SH-SY5Y (cell line): ENCODE measurements around the gene ZBTB6.

ENCODE experiments used
- GATA2 ChIP-seq: IDR thresholded peaks from 2 replicates; pipeline ENCODE4 v1.6.1; 2011; ENCODE audit warnings: mild to moderate bottlenecking, low read depth, low read length
- GATA3 ChIP-seq: IDR thresholded peaks from 2 replicates; pipeline ENCODE4 v1.6.1; 2011; ENCODE audit warnings: low read depth, mild to moderate bottlenecking, low read length, moderate library complexity

The ZBTB6 gene, protein sequence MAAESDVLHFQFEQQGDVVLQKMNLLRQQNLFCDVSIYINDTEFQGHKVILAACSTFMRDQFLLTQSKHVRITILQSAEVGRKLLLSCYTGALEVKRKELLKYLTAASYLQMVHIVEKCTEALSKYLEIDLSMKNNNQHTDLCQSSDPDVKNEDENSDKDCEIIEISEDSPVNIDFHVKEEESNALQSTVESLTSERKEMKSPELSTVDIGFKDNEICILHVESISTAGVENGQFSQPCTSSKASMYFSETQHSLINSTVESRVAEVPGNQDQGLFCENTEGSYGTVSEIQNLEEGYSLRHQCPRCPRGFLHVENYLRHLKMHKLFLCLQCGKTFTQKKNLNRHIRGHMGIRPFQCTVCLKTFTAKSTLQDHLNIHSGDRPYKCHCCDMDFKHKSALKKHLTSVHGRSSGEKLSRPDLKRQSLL

DNA sequence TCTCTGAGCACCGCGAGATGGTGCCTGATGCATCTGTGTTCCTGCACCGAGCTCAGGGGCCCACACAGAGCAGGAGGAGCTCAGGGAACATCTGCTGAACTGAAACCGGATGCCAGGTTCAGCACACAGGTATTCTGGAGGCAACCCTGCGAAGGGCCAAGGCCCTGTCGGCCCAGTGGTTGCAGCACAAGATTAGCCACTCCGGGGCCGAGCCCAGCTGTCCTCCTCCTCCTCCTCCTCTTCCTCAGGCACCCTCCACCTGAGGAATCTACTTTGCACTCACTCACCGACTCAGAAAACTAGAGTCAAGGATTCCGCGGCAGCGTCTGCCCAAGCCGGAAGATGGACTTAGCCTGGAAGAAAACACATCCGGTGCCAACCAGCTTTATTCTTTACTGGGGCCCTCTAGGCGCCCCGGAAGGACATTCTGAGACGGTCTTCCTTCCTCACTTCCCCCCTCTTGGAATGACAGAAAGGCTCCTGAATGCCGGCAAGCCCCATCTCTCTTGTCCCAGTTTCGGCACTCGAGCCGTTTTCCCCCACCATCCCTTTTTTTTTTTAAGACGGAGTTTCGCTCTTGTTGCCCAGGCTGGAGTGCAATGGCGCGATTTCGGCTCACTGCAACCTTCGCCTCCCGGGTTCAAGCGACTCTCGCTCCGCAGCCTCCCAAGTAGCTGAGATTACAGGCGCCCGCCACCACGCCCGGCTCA lies at the start of gene ZBTB6:
ZBTB6 (minus strand) TSS at position 360 of the 710 bp plus-strand sequence. CDS start 1,251 bp downstream, outside the sequence.
- TF ChIP-seq GATA3 = no peak
- TF ChIP-seq GATA2 = no peak

DNA sequence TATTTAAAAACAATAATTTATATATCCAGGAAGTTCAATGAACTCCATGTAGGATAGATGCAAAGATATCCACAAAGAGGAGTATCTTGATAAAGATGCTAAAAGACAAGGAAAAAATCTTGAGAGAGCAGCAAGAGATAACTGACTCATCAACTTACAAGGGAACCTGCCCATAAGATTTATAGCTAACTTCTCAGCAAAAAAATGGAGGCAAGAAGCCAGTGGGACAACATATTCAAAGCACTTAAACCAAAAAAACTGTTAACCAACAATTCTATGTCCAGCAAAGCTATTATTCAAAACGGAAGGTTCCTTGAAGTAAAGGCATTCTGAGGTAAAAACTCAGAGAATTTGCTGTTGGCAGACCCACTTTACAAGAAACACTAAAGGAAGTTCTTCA lies 48.0 kb upstream of the ZBTB6 start:
- no peak for TF ChIP-seq GATA2
- TF ChIP-seq GATA3 = no peak

DNA sequence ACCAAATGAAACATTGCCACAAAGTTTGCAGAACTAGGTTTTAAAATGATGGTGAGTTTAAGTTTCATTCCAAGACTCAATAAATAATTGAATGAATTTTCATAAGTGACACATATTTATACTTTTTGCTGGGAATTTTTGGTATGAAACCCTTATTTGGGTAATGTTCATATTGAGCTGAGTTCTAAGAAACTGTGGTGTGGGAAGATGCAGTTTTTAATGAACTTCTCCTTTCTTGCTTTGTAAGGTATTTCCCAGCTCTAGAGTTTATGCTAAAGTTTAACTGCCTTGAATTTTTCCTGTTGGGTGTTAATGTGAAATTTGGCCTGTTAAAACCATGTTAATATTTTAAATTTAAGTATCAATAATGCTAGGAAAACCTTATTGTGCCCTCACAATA lies 42.8 kb upstream of the ZBTB6 start:
- TF ChIP-seq GATA3 = no peak
- TF ChIP-seq GATA2 = no peak

DNA sequence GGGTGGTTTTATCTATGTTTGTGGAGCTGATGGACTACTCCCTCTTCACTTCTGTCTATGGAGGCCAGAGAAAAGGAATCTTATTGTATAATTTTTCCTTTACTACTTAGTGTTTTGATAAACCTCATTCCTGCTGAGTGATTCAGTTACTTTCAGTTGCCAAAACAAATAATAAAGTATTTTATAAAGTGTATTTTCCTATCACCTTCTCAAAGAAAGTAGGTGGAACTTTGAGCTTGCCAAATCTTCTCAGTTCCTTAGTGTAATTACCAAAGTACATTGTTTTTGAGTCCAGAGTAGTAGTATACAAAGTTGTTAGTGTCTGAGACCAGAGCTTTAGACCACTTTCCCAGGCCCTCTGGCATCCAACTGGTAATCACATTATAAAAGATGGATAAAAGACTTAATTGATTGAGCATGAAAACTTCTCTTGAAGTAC lies 41.1 kb upstream of the ZBTB6 start:
- TF ChIP-seq GATA3 (no peak), GATA2 (no peak)

DNA sequence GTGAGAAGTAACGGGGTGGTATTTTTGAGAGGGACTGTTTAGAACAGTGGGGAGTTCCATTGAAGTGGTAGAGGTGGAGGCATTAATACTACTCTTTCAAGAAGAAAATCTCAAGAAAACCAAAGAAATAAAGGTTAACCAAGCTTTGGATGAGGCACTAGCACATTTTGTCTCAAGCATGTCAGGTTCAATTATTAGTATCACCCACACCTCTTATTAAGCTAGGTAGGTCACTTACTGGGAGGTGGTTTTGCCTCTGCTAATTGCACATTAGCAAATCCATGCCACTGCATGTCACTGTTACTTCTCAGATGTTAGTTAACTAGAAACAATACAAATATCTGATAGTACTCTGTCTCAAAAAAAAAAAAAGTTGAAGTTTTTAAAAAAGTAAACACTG lies 37.9 kb upstream of the ZBTB6 start:
- TF ChIP-seq GATA2 = no peak
- TF ChIP-seq GATA3 = no peak

DNA sequence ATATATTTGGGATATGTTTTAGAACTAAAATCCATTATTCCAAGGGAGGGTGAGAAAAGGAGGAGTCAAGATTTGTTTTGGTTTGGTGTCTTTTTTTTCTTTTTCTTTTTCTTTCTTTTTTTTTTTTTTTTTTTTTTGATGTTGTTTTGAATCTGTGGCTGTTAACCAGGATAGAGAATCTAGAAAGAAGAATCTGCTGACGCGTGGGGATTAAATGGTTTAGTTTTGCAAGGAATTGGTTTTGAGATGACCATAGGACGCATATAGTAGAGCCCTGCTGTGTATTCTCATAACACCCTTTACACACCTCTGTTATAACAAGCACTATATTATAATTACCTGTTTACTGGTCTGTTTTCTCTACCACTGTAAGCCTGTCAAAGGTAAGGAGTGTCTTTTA lies 37.1 kb upstream of the ZBTB6 start:
- TF ChIP-seq GATA3 = no peak
- no peak for TF ChIP-seq GATA2

DNA sequence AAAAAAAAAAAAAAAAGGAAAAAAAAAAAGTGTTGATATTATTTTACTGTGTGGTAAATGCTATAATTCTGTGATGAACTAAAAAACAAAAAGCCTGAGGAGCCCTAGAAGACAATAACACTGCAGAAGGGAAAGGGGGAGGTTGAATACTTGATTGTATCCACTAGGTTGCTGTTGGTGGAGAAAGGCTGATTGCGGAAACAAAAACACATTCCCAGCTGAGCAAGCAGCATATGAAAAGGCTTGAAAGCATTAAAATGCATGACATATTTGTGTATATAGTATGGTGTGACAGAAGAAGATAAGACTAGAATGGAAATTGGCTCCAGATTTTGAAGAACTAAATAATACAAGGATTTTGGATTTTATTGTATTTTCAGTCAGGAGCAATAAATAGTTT lies 36.6 kb upstream of the ZBTB6 start:
- TF ChIP-seq GATA3 (no peak), GATA2 (no peak)

DNA sequence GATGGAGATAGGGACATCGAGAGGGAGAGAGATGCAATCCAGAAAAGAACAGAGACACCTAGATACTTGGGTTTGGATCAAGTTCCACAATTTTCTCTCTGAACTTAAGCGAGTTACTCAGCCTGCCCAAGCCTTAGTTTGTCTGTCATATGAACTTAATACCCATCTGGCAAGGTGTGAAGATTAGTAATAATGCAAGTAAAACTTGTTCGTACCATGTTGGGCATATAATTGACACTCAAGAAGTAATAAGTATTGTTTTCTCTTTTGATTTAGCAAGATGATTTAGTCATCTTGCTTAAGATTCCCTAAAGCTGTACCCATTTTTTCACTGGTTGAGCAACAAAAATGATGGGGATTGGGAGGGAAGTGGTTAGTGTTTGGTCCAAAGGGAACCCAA lies 35.2 kb upstream of the ZBTB6 start:
- no peak for TF ChIP-seq GATA3
- no peak for TF ChIP-seq GATA2

DNA sequence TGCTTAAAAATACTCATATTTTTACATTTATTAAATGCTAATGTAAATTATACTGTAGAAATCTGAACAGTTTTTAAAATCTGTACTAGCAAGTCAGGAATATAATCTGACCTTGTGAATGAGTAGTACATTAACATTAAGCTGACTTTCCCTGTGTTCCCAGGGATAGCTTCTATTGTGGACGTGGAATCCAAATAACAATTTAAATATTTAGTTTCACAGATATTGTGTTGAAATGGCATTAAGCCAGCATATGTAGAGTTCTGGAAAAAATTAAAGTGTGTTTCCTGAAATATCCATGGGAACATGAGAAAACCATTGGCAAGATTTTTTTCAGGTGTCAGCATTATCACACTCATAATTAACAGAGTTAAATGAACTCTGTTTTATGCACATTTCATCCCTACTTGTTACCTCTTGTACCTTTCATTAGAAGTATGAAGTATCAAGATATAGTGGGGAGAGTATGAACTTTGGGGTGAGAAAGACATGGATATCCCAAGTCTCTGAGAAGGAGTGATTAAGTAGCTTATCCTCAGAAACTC lies 33.4 kb upstream of the ZBTB6 start:
- no peak for TF ChIP-seq GATA3
- TF ChIP-seq GATA2 = no peak

DNA sequence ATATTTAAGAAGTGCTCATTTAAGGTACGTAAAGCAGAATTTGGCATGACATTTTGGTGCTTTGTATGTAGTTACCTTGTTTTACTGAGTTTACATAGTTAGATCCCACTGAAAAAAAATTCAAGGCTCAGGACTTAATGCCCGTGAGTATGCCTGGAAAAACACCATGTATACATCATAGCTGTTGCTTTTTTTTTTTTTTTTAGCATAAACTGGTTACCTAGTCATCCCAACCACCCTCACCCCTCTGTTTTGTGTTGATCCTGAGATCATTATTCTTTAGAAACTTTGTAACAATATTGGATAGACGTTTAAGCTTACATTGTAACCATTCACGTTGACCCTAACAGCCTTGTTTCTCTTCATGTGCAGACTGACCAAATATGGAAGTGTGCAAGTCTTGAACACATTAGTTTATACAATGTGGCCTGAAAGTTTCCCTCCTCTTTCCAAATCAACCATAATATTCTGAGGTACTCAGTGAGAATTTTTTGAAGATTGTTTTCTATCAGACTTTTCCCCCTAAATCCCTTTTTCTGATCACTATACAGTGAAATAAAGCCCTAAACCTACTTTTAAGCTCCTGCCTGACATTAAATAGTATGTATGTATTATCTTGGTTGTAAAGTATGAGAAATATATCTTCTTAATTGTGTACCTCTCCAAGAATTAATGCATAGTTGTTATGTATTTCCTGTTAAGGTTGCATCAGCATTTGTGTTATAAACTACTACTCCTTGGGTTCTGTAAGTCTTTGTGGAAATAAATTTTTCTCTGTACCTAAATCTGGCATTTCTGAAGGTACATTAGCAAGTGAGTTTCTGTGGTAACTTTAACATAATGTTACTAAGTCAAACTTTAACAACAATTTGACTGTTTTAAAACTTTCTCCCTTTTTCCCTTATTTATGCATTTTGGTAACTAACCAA lies 32.1 kb upstream of the ZBTB6 start:
- TF ChIP-seq GATA2 (no peak), GATA3 (no peak)

DNA sequence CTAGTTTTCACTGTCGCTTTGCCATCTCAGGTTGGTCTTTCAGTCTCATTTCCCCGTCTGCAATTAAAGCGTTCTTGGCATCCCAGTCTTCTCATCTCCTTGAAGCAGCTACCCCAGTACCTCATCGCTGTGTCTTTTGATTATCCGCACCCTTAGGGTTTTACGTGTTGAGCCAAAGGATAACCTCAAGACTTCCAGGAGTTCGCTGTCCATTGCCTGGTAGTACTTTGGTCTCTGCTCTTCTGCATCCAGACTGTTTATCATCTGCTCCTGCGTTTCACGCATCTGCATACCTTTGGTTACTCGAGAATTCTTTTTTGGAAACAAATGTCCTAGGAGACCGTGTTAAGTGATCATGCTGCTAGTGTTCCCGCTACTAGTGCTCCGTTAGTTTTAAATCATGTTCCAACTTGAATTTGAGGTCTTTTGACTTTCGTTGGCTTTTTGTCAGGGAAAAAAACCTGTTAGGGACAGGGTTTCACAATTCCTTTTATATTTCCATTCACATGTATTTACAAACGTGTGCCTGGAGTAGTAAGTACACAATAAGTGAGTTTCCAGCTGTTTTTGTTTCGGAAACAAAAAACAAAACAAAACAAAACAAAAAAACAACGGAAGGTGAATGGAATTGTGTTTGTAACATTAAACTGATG lies 28.6 kb upstream of the ZBTB6 start:
- no peak for TF ChIP-seq GATA2
- TF ChIP-seq GATA3 = no peak

DNA sequence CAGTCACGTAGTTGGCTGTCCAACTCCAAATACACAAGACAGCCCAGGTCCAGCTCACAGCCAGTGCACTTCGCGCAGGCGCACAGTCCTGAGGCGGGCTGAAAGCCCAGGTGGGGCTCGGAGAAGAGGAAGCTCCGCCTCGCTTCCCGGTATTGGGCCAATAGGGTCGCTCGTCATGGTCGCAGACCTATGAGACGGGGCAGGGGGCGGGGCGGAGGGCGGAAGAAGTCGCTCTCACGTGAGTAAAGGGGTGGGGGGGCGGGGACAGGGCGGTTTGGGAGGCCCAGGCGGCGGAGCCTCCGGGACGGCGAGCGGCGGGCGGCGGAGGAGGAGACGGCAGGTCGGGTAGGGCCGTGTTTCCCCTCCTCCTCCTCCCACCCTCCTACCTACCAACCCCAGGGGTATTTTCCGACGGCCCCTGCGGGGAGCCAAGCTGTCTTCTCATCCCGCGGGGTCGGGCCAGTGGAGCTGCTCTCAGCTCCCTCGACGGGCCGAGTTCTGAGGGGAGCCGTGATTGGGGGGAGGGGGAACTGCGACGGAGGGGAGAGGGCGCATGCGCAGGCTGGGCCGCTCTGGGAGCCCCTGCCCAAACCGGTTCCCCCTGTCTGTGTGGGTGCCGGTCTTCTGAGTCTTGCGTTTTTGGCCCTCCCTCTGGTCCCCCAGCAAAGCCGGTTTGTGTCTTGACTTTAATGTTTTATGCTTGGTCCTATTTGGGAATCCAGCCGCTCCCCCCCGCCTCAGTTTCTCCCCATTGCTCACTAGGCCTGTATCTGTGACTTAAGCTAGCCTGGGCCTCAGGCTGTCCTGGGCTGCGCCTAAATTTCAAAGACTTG lies 27.8 kb upstream of the ZBTB6 start, which contains the start of gene RABGAP1:
RABGAP1 (plus strand) TSS at position 272 of the 833 bp plus-strand sequence. CDS start 16,040 bp downstream, outside the sequence.
- TF ChIP-seq GATA2 = no peak
- no peak for TF ChIP-seq GATA3

DNA sequence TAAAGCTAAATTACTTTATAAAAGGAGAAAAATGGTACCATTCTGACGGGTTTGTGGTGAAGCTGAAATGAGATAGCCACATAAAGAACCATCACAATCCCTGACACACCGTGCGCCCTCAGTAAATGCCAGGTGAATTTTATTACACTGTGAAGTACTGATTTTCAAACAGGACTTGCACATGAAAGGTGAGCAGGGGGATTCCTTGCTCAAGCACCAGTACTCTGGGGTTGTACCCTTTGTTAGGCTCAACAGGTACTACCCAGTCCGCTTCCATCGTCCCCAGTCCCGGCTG lies 27.3 kb upstream of the ZBTB6 start:
- no peak for TF ChIP-seq GATA3
- TF ChIP-seq GATA2 = no peak
